ENCODE measurements around the gene CDH23.

DNA sequence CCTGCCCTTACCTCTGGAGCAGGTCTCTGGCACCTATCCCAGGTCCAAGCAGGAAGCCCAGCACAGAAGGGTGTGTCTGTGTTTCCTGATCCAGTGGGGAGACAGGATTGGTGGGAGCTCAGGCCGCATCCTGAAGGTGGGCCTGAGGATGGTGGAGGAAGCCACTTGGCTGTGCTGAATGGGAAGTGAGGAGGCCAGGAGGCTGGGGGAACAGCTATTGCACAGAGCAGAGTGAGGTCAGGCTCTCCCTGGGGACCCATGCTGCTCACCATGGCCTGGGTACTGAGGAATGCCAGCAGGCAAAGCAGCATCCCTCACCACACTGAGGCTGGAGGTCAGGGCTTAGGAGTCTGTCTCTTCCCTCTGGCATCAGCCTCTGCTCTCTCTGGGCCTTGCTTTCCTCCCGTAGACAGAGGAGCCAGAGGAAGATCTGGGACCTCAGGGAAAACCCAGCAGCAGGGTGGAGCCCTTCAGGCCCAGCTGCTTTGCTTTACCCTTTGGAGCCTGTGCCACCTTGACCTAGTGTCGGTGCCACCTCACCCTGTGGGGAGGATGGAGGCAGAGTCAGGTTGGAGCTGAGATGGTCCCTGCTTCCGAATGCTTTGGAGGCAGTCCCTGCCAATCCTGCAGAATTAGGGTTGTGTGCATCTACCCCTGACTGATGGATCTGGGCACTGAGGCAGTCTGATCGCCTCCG is 39.0 kb downstream of the CDH23 start:
- TF ChIP-seq, protein P1, sequence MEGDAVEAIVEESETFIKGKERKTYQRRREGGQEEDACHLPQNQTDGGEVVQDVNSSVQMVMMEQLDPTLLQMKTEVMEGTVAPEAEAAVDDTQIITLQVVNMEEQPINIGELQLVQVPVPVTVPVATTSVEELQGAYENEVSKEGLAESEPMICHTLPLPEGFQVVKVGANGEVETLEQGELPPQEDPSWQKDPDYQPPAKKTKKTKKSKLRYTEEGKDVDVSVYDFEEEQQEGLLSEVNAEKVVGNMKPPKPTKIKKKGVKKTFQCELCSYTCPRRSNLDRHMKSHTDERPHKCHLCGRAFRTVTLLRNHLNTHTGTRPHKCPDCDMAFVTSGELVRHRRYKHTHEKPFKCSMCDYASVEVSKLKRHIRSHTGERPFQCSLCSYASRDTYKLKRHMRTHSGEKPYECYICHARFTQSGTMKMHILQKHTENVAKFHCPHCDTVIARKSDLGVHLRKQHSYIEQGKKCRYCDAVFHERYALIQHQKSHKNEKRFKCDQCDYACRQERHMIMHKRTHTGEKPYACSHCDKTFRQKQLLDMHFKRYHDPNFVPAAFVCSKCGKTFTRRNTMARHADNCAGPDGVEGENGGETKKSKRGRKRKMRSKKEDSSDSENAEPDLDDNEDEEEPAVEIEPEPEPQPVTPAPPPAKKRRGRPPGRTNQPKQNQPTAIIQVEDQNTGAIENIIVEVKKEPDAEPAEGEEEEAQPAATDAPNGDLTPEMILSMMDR (IDR thresholded peaks at IDR 0.05), result no peak
- TF ChIP-seq, protein P2, sequence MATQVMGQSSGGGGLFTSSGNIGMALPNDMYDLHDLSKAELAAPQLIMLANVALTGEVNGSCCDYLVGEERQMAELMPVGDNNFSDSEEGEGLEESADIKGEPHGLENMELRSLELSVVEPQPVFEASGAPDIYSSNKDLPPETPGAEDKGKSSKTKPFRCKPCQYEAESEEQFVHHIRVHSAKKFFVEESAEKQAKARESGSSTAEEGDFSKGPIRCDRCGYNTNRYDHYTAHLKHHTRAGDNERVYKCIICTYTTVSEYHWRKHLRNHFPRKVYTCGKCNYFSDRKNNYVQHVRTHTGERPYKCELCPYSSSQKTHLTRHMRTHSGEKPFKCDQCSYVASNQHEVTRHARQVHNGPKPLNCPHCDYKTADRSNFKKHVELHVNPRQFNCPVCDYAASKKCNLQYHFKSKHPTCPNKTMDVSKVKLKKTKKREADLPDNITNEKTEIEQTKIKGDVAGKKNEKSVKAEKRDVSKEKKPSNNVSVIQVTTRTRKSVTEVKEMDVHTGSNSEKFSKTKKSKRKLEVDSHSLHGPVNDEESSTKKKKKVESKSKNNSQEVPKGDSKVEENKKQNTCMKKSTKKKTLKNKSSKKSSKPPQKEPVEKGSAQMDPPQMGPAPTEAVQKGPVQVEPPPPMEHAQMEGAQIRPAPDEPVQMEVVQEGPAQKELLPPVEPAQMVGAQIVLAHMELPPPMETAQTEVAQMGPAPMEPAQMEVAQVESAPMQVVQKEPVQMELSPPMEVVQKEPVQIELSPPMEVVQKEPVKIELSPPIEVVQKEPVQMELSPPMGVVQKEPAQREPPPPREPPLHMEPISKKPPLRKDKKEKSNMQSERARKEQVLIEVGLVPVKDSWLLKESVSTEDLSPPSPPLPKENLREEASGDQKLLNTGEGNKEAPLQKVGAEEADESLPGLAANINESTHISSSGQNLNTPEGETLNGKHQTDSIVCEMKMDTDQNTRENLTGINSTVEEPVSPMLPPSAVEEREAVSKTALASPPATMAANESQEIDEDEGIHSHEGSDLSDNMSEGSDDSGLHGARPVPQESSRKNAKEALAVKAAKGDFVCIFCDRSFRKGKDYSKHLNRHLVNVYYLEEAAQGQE (IDR thresholded peaks at IDR 0.05), result no peak
- TF ChIP-seq TP53 (CRISPR knock-in tag; IDR thresholded peaks at IDR 0.05) (no peak), CHD4 (IDR thresholded peaks at IDR 0.05; ENCODE audit: borderline replicate concordance) (no peak), NR3C1 (IDR thresholded peaks at IDR 0.05) (no peak), RNF2 (IDR thresholded peaks at IDR 0.05; ENCODE audit: borderline replicate concordance, low read depth) (no peak), KDM5A (IDR thresholded peaks at IDR 0.05) (no peak), JUNB (IDR thresholded peaks at IDR 0.05) (no peak), CHD2 (IDR thresholded peaks at IDR 0.05; ENCODE audit: low read length, partially characterized antibody) (no peak), NFE2L2 (conservative IDR thresholded peaks at IDR 0.05; ENCODE audit: low read length) (no peak), GATA3 (IDR thresholded peaks at IDR 0.05; ENCODE audit: borderline replicate concordance) (no peak)
- TF ChIP-seq, protein P3, sequence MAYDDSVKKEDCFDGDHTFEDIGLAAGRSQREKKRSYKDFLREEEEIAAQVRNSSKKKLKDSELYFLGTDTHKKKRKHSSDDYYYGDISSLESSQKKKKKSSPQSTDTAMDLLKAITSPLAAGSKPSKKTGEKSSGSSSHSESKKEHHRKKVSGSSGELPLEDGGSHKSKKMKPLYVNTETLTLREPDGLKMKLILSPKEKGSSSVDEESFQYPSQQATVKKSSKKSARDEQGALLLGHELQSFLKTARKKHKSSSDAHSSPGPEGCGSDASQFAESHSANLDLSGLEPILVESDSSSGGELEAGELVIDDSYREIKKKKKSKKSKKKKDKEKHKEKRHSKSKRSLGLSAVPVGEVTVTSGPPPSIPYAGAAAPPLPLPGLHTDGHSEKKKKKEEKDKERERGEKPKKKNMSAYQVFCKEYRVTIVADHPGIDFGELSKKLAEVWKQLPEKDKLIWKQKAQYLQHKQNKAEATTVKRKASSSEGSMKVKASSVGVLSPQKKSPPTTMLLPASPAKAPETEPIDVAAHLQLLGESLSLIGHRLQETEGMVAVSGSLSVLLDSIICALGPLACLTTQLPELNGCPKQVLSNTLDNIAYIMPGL (CRISPR knock-in tag; IDR thresholded peaks at IDR 0.05; ENCODE audit: borderline replicate concordance), result no peak
- TF ChIP-seq, protein P4, sequence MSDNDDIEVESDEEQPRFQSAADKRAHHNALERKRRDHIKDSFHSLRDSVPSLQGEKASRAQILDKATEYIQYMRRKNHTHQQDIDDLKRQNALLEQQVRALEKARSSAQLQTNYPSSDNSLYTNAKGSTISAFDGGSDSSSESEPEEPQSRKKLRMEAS (IDR thresholded peaks at IDR 0.05), result no peak
- TF ChIP-seq, protein P5, sequence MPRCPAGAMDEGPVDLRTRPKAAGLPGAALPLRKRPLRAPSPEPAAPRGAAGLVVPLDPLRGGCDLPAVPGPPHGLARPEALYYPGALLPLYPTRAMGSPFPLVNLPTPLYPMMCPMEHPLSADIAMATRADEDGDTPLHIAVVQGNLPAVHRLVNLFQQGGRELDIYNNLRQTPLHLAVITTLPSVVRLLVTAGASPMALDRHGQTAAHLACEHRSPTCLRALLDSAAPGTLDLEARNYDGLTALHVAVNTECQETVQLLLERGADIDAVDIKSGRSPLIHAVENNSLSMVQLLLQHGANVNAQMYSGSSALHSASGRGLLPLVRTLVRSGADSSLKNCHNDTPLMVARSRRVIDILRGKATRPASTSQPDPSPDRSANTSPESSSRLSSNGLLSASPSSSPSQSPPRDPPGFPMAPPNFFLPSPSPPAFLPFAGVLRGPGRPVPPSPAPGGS (IDR thresholded peaks at IDR 0.05), result no peak

Data from A549 (cell line).